Astrocyte of the cerebellum (primary cell): Measurements from ENCODE around the gene CERK.
"Not testable (repeated sequence)": the region's sequence is repeated elsewhere in the genome, so short reads cannot be mapped to it uniquely, and the experiment has no call there.

Source experiments
- DNase-seq: peaks from one replicate; pipeline ENCODE4 v3.0.0-alpha.2; 2011; ENCODE audit warnings: low read depth
- H3K4me3 ChIP-seq: 2 replicates; pipeline ENCODE4 v1.5.1; 2011; ENCODE audit warnings: mild to moderate bottlenecking, low read depth, low read length, moderate library complexity
- CTCF ChIP-seq: IDR thresholded peaks from 2 replicates; pipeline ENCODE4 v1.5.1; 2012; ENCODE audit warnings: low read length, low read depth, moderate library complexity, mild to moderate bottlenecking; ENCODE audit errors: missing control alignments
- in situ Hi-C: cut with HindIII; loops from 2 replicates; pipeline ENCODE4 v1.10.0; 2017; ENCODE audit warnings: low sequenced_read_pairs

The CERK gene

DNA sequence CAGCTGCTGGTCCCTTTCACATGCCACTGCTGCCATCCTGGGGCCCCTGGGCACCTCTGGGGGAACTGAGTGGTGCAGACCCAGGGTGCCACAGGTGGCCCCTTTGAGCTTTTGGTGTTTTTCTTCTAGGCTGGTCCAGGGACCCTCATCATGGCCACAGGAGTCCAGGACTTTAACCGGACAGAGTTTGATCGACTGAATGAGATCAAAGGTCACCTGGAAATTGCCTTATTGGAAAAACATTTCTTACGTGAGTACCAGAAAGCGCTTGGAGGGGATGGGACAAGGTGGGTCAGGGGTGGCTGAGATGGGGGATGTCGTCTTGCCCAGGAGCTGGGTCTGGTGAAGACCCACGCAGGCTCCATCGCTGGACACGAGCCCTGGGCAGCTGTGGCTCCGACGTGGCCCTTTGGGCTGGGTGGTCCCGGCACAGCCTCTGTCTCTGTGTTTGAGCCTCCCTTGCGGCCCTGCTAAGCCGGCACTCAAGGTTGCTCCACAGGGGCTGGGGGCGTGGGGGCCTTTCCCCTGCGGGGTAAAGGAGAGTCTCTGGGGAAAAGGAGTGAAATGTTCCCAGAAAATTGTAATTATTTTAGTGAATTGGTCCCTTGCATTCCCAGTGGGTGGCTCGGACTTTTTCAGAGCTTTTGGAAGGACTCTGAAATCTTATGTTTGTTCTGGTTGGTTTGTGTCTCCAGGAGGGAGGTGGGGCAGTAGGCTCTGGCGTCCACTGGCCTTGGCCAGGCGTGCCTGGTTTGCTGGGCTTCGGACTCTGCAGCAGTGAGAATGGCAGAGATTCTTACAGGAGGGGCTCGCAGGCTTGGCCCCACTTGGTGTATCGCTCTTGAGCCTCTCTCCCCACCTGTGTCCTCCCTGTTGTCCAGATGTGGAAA, 100.1 kb downstream of the CERK start:
- no peak overlapping the region for H3K4me3 ChIP-seq
- TF ChIP-seq CTCF = no peak
- in situ Hi-C loops = no loop called here
- DNase-seq = no peak

DNA sequence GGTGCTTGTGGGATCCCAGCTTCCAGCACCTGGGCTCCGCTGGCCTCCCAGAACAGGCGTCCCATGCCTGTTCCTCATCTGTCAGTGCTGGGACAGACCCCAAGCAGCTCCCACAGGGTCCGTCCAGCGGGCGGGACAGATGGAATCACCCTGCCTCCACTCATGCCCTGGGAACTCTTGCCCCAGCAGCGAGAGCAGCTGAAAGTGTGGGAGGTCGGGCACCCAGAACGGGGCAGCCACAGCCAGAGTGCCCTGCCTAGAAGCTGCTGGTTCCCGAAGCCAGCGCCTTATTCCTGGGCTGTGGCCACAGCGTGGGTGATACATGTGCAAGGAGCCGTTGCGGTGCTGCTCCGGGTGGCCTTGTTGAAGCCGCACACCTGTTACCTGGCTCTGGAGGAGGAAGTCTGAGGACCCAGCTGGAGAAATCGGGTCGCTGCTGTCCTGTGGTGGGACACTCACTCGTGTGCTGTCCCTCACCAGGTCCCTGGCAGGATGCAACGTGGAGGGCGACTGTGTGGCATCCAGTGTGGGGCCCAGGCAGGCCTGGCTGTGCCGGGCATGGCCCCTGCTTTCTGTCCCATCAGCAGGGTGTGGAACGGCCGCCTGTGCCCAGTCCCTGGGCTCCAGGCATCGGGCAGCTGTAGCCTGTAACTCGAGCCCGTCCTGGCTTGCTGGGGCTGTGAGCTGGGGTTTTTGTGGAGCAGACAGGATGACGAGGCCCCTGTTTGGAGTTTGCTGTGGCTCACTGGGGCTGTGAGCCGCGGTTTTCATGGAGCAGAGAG, 101.6 kb downstream of the CERK start:
- TF ChIP-seq CTCF = no peak
- no peak overlapping the region for H3K4me3 ChIP-seq
- in situ Hi-C loops = no loop called here
- no peak for DNase-seq

- no peak for TF ChIP-seq CTCF
- in situ Hi-C loops = no loop called here
- H3K4me3 ChIP-seq = no peak overlapping the region
- DNase-seq = no peak
Observed at GRCh38 chr22:46635756-46636155, 102.3 kb downstream of the CERK start.

- DNase-seq, in situ Hi-C loops, H3K4me3 ChIP-seq: not testable (repeated sequence)
Observed at GRCh38 chr22:46634973-46635685, 102.9 kb downstream of the CERK start.
